HCT116 (cell line): ENCODE results near the gene UBAC2. TPM values are rescaled to one million over a fixed set of nuclear protein-coding genes. Genes with fewer than 3 reads are reported as not detected.
"Not testable (repeated sequence)": the region's sequence is repeated elsewhere in the genome, so short reads cannot be mapped to it uniquely, and the experiment has no call there.

Experiments used
- ATAC-seq: fragments of 200-7000 bp; cut with Tn5 transposase; 2 replicates; pipeline ENCODE4 v1.9.1; 2020; ENCODE audit warnings: mild to moderate bottlenecking, moderate library complexity
- BruUV-seq: library from RNA; stranded (reverse); fragments of 400-500 nt; replicated peaks from 2 replicates; lab custom pipeline; 2021; lab: Mats Ljungman, UMichigan
- CTCF ChIA-PET: fragments of 300-600 bp; sonication (Branson Sonifier 250); formaldehyde crosslinking; loops from one replicate; lab custom pipeline; 2021; ENCODE audit warnings: antibody characterized with exemption; lab: Charles Lee
- POLR2A ChIA-PET: fragments of 300-600, 350-600 bp; sonication (Branson Sonifier 250); formaldehyde crosslinking; loops from one replicate; lab custom pipeline; 2021; ENCODE audit warnings: antibody characterized with exemption; lab: Charles Lee
- RAD21 ChIA-PET, 2 experiments: fragments of 300-600 bp; sonication (Branson Sonifier 250); formaldehyde crosslinking; loops; one replicate each; lab custom pipeline; 2023; ENCODE audit warnings: low total read pairs in 2 of 2; ENCODE audit not compliant: uncharacterized antibody in 2 of 2, unreplicated experiment in 2 of 2, low non-redundant PET in 1 of 2; lab: Charles Lee
- DNase-seq: peaks from one replicate; pipeline ENCODE4 v3.0.0-alpha.2; 2010; ENCODE audit warnings: low read depth, low spot score
- H2AFZ ChIP-seq: fragments of 200-600 bp; shearing (Covaris generic), sonication (generic); 2 replicates; pipeline ENCODE4 v1.6.1; 2017; ENCODE audit warnings: low read depth, mixed run types, mixed read lengths, antibody characterized with exemption, low read length; ENCODE audit not compliant: poor library complexity, severe bottlenecking
- H3K27ac ChIP-seq: 2 replicates; pipeline ENCODE4 v1.5.1; 2012; ENCODE audit warnings: low read depth, low read length
- H3K27me3 ChIP-seq: fragments of 200-600 bp; sonication (generic); 2 replicates; pipeline ENCODE4 v1.6.1; 2016; ENCODE audit warnings: mixed run types, low read length, mixed read lengths; ENCODE audit not compliant: insufficient read depth
- H3K36me3 ChIP-seq, 2 experiments: fragments of 200-500 bp in 1 of 2; fragments of 200-600 bp in 1 of 2; sonication (Bioruptor generic) in 1 of 2; sonication (generic) in 1 of 2; 2 replicates each; pipeline versions ENCODE4 v1.5.1 to v1.6.1; 2014 to 2016; ENCODE audit warnings: low read length in 2 of 2, inconsistent platforms in 1 of 2, mixed read lengths in 1 of 2, mixed run types in 1 of 2; ENCODE audit not compliant: insufficient read depth in 2 of 2, control insufficient read depth in 1 of 2
- H3K4me1 ChIP-seq, 2 experiments: fragments of 200-600 bp in 1 of 2; sonication (generic) in 1 of 2; 2 replicates each; pipeline versions ENCODE4 v1.5.1 to v1.6.1; 2012 to 2017; ENCODE audit warnings: low read length in 2 of 2, inconsistent platforms in 1 of 2, mild to moderate bottlenecking in 1 of 2, mixed read lengths in 1 of 2, mixed run types in 1 of 2, moderate library complexity in 1 of 2; ENCODE audit not compliant: insufficient read depth in 2 of 2, control insufficient read depth in 1 of 2
- H3K4me2 ChIP-seq: fragments of 200-600 bp; sonication (generic); 2 replicates; pipeline ENCODE4 v1.6.1; 2017; ENCODE audit warnings: mixed run types, low read length, mixed read lengths
- H3K4me3 ChIP-seq, 2 experiments: fragments of 200-600 bp in 1 of 2; sonication (generic) in 1 of 2; replicated peaks in 1 of 2; 2 replicates each; pipeline ENCODE4 v1.5.1; 2011 to 2016; ENCODE audit warnings: low read length in 2 of 2, control low read depth in 1 of 2, low read depth in 1 of 2, mild to moderate bottlenecking in 1 of 2, mixed read lengths in 1 of 2, mixed run types in 1 of 2
- H3K79me2 ChIP-seq: fragments of 200-600 bp; sonication (generic); 2 replicates; pipeline ENCODE4 v1.6.1; 2017; ENCODE audit warnings: mild to moderate bottlenecking, mixed run types, low read length, moderate library complexity, mixed read lengths; ENCODE audit not compliant: insufficient read depth
- H3K9ac ChIP-seq: fragments of 200-600 bp; sonication (generic); 2 replicates; pipeline ENCODE4 v1.6.1; 2016; ENCODE audit warnings: low read length, mixed read lengths
- H3K9me2 ChIP-seq: fragments of 200-600 bp; sonication (generic), shearing (Covaris generic); 2 replicates; pipeline ENCODE4 v1.6.1; 2017; ENCODE audit warnings: mixed run types, mild to moderate bottlenecking, moderate library complexity; ENCODE audit not compliant: insufficient read depth
- H3K9me3 ChIP-seq, 2 experiments: fragments of 200-500 bp in 1 of 2; fragments of 200-600 bp in 1 of 2; sonication (Bioruptor generic) in 1 of 2; sonication (generic) in 1 of 2; 2 replicates each; pipeline ENCODE4 v1.6.1; 2014 to 2017; ENCODE audit warnings: low read length in 2 of 2, mixed read lengths in 2 of 2, inconsistent platforms in 1 of 2, low read depth in 1 of 2, mild to moderate bottlenecking in 1 of 2, mixed run types in 1 of 2, moderate library complexity in 1 of 2; ENCODE audit not compliant: control insufficient read depth in 1 of 2, insufficient read depth in 1 of 2
- H4K20me1 ChIP-seq: fragments of 200-600 bp; sonication (generic), shearing (Covaris generic); 2 replicates; pipeline ENCODE4 v1.6.1; 2017; ENCODE audit warnings: mixed run types, mild to moderate bottlenecking, moderate library complexity; ENCODE audit not compliant: insufficient read depth
- CBX3 ChIP-seq: IDR thresholded peaks from 2 replicates; pipeline ENCODE4 v1.6.1; 2012; ENCODE audit warnings: low read depth
- CEBPB ChIP-seq: IDR thresholded peaks from 2 replicates; pipeline ENCODE4 v1.6.1; 2012; ENCODE audit warnings: low read depth
- EGR1 ChIP-seq: IDR thresholded peaks from 2 replicates; pipeline ENCODE4 v1.6.1; 2012; ENCODE audit warnings: low read depth
- EZH2 ChIP-seq: fragments of 200-600 bp; sonication (generic); IDR thresholded peaks from 2 replicates; pipeline ENCODE4 v1.6.1; 2017; ENCODE audit warnings: antibody characterized with exemption, mixed run types
- FOSL1 ChIP-seq: IDR thresholded peaks from 2 replicates; pipeline ENCODE4 v1.6.1; 2012; ENCODE audit warnings: low read depth
- JUND ChIP-seq: IDR thresholded peaks from 2 replicates; pipeline ENCODE4 v1.6.1; 2012
- POLR2A ChIP-seq: IDR thresholded peaks from 2 replicates; pipeline ENCODE4 v1.7.0; 2011; ENCODE audit warnings: borderline replicate concordance; ENCODE audit not compliant: insufficient read depth, insufficient read length; ENCODE audit errors: extremely low read depth
- POLR2AphosphoS5 ChIP-seq: IDR thresholded peaks from 2 replicates; pipeline ENCODE4 v1.6.1; 2011; ENCODE audit warnings: mild to moderate bottlenecking, low read depth, low read length, moderate library complexity
- RAD21 ChIP-seq: IDR thresholded peaks from 2 replicates; pipeline ENCODE4 v1.6.1; 2012; ENCODE audit warnings: low read depth, mild to moderate bottlenecking
- SRF ChIP-seq: IDR thresholded peaks from 2 replicates; pipeline ENCODE4 v1.6.1; 2012; ENCODE audit warnings: low read depth
- TCF7L2 ChIP-seq: IDR thresholded peaks from 2 replicates; pipeline ENCODE4 v1.7.0; 2011; ENCODE audit warnings: borderline replicate concordance, inconsistent platforms; ENCODE audit not compliant: insufficient read depth, insufficient read length; ENCODE audit errors: extremely low read depth
- YY1 ChIP-seq: IDR thresholded peaks from 2 replicates; pipeline ENCODE4 v1.6.1; 2011; ENCODE audit warnings: low read length, low read depth, moderate library complexity, mild to moderate bottlenecking; ENCODE audit not compliant: insufficient replicate concordance; ENCODE audit errors: extremely low read depth
- ZFX ChIP-seq: fragments of 450-650 bp; IDR thresholded peaks from 2 replicates; pipeline ENCODE4 v1.6.1; 2017
- ZNF274 ChIP-seq: fragments of 200-500 bp; sonication (Bioruptor generic); IDR thresholded peaks from 2 replicates; pipeline ENCODE4 v1.6.1; 2014; ENCODE audit warnings: mild to moderate bottlenecking, low read depth, low read length, inconsistent platforms
- intact Hi-C: fragments of 100-400 bp; cut with micrococcal nuclease; formaldehyde crosslinking; loops from 2 replicates; pipeline ENCODE4 v1.10.0; 2022
- total RNA-seq: library from RNA; stranded (reverse); gene quantifications from one replicate; pipeline ENCODE4 v1.2.1, GENCODE V29; 2021; ENCODE audit not compliant: unreplicated experiment
- TF ChIP-seq, protein P1 (sequence below): IDR thresholded peaks from 2 replicates; pipeline ENCODE4 v1.6.1; 2012
- TF ChIP-seq, protein P2 (sequence below): IDR thresholded peaks from 2 replicates; pipeline ENCODE4 v1.6.1; 2011; ENCODE audit warnings: mild to moderate bottlenecking, low read length, moderate library complexity; ENCODE audit not compliant: insufficient replicate concordance; ENCODE audit errors: extremely low read depth
- TF ChIP-seq, protein P3 (sequence below): IDR thresholded peaks from 2 replicates; pipeline ENCODE4 v1.6.1; 2012; ENCODE audit warnings: low read depth
- TF ChIP-seq, protein P4 (sequence below): IDR thresholded peaks from 2 replicates; pipeline ENCODE4 v1.6.1; 2012

The UBAC2 gene
- total RNA-seq, 1 experiment from 2014 or later = 67.4 TPM

DNA sequence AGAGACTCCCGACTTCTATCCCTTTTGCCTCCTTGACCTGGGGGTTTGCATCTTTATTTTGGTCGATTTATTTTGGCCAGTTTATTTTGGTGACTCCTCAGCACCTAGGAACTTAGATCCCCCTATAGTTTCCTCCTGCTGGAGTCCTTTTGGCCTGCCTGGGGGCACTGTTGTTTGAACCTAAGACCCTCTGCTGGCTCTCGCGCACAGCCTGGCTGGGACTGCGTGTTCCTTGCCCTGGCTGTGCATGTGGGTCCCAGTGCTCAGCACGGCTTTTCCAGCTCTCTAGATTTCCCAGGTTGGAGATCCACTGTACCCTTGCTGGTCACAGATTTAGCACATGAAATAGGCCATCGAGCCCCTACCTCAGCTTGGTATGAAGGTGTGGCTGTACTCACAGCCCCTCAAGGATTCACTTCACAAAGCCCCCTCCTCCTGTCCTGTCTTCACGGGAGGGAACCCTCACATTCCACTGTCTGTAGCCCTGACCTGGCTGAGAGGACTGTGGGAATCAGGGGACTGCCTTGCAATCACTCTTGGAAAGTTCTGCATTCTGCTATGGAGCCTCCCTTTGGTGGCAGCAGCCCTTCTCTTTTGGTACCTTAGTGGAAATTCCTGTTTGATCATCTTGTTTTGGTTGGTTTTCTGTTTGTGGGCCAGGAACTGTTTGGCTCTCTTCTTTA is 8.3 kb downstream of the UBAC2 start:
- POLR2A ChIA-PET = no interaction called here
- no peaks in the 10 kb centered on the region for H4K20me1 ChIP-seq

DNA sequence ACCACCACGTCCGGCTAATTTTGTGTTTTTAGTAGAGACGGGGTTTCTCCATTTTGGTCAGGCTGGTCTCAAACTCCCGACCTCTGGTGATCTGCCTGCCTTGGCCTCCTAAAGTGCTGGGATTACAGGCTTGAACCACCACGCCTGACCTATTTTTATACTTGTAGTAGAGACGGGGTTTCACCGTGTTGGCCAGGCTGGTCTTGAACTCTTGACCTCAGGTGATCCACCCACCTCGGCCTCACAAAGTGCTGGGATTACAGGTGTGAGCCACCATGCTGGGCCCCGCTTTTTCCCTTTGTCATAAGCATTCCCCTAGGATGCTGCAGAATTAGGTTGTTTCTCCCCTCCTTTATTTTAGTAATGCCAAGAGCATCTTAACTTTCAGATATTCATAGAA is 10.0 kb downstream of the UBAC2 start:
- POLR2A ChIA-PET, CTCF ChIA-PET: not testable (repeated sequence)

More for the DNA sequence above, 8.3 kb downstream of the UBAC2 start:
- no peak overlapping the region for H3K4me3 ChIP-seq
- intact Hi-C loops = no loop called here
- RAD21 ChIA-PET = no interaction called here
- no peak for DNase-seq
- H3K79me2 ChIP-seq = peaks cover 97% of the 10 kb centered on the region
- peaks cover 0 to 7% of the 10 kb centered on the region in 2 experiments; a peak in 1 of 4 replicates for H3K4me1 ChIP-seq
- no peak overlapping the region for H3K4me2 ChIP-seq
- no peak for ATAC-seq
- H3K9me2 ChIP-seq = no peaks in the 10 kb centered on the region
- peaks cover 3% of the 10 kb centered on the region in 2 experiments; a peak in 1 of 4 replicates for H3K36me3 ChIP-seq
- no peaks in the 10 kb centered on the region for H3K27me3 ChIP-seq
- TF ChIP-seq CBX3 (no peak), ZFX (no peak), FOSL1 (no peak), RAD21 (no peak), EGR1 (no peak), POLR2A (no peak), SRF (no peak), YY1 (no peak), ZNF274 (no peak), CEBPB (no peak), EZH2 (no peak), JUND (no peak), TCF7L2 (no peak), POLR2AphosphoS5 (no peak)
- TF ChIP-seq, protein P1, sequence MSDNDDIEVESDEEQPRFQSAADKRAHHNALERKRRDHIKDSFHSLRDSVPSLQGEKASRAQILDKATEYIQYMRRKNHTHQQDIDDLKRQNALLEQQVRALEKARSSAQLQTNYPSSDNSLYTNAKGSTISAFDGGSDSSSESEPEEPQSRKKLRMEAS = no peak
- TF ChIP-seq, protein P2, sequence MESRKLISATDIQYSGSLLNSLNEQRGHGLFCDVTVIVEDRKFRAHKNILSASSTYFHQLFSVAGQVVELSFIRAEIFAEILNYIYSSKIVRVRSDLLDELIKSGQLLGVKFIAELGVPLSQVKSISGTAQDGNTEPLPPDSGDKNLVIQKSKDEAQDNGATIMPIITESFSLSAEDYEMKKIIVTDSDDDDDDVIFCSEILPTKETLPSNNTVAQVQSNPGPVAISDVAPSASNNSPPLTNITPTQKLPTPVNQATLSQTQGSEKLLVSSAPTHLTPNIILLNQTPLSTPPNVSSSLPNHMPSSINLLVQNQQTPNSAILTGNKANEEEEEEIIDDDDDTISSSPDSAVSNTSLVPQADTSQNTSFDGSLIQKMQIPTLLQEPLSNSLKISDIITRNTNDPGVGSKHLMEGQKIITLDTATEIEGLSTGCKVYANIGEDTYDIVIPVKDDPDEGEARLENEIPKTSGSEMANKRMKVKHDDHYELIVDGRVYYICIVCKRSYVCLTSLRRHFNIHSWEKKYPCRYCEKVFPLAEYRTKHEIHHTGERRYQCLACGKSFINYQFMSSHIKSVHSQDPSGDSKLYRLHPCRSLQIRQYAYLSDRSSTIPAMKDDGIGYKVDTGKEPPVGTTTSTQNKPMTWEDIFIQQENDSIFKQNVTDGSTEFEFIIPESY = no peak
- TF ChIP-seq, protein P3, sequence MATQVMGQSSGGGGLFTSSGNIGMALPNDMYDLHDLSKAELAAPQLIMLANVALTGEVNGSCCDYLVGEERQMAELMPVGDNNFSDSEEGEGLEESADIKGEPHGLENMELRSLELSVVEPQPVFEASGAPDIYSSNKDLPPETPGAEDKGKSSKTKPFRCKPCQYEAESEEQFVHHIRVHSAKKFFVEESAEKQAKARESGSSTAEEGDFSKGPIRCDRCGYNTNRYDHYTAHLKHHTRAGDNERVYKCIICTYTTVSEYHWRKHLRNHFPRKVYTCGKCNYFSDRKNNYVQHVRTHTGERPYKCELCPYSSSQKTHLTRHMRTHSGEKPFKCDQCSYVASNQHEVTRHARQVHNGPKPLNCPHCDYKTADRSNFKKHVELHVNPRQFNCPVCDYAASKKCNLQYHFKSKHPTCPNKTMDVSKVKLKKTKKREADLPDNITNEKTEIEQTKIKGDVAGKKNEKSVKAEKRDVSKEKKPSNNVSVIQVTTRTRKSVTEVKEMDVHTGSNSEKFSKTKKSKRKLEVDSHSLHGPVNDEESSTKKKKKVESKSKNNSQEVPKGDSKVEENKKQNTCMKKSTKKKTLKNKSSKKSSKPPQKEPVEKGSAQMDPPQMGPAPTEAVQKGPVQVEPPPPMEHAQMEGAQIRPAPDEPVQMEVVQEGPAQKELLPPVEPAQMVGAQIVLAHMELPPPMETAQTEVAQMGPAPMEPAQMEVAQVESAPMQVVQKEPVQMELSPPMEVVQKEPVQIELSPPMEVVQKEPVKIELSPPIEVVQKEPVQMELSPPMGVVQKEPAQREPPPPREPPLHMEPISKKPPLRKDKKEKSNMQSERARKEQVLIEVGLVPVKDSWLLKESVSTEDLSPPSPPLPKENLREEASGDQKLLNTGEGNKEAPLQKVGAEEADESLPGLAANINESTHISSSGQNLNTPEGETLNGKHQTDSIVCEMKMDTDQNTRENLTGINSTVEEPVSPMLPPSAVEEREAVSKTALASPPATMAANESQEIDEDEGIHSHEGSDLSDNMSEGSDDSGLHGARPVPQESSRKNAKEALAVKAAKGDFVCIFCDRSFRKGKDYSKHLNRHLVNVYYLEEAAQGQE = no peak
- TF ChIP-seq, protein P4, sequence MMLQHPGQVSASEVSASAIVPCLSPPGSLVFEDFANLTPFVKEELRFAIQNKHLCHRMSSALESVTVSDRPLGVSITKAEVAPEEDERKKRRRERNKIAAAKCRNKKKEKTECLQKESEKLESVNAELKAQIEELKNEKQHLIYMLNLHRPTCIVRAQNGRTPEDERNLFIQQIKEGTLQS = no peak
- no peak overlapping the region for H3K9ac ChIP-seq
- H3K9me3 ChIP-seq = no peaks in the 10 kb centered on the region
- no TSS peak for BruUV-seq
- H2AFZ ChIP-seq = no peak overlapping the region
- CTCF ChIA-PET = no interaction called here
- no peak overlapping the region for H3K27ac ChIP-seq

More for the DNA sequence above, 10.0 kb downstream of the UBAC2 start:
- peaks cover 97% of the 10 kb centered on the region for H3K79me2 ChIP-seq
- H3K27me3 ChIP-seq, DNase-seq, H3K4me3 ChIP-seq, H3K4me2 ChIP-seq, BruUV-seq, H3K27ac ChIP-seq, H2AFZ ChIP-seq, H3K36me3 ChIP-seq, H3K9me3 ChIP-seq, intact Hi-C loops, RAD21 ChIA-PET, H3K9ac ChIP-seq, H4K20me1 ChIP-seq, H3K9me2 ChIP-seq, H3K4me1 ChIP-seq, ATAC-seq: not testable (repeated sequence)
